Measurements from ENCODE around the gene SLC17A3. TPM values are rescaled to one million over a fixed set of nuclear protein-coding genes. Genes with fewer than 3 reads are reported as not detected.

Gene SLC17A3
- total RNA-seq, 1 donor from 2014 or later: not detected

DNA sequence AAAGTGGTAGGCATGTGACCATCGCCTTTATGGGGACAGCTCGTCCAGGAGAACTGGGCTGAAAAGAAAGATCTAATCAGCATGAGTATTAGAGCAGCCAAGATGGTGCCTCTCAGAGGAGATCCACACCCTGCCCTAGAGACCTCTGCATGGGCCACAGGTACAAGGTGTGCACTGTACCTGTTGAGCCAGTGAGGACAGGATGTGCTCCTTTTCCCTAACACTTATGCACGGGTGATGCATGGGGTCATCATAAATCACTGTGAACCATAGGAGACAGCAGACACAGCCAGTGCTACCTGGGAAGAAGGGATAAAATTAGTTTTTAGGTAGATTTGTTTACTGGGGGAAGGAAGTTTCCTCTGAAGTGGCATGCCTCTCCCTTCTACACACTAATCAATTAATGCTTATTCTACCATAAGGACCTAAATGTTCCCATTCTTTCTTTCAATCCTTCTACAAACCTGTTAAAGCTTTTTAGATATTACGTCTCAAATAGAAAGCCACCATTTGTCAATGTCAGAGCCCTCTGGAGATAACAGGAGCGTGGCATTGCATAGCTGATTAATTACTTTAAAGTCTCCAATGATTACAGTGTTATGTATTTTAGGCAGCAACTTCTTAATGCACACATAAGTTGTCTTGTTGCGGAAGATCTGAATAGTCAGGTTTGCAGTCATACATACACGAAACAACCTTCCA is 42.9 kb upstream of the SLC17A3 start:
- no peak overlapping the region for H3K4me3 Mint-ChIP-seq (ENCODE audit: unreplicated experiment)
- TF ChIP-seq, protein P1, sequence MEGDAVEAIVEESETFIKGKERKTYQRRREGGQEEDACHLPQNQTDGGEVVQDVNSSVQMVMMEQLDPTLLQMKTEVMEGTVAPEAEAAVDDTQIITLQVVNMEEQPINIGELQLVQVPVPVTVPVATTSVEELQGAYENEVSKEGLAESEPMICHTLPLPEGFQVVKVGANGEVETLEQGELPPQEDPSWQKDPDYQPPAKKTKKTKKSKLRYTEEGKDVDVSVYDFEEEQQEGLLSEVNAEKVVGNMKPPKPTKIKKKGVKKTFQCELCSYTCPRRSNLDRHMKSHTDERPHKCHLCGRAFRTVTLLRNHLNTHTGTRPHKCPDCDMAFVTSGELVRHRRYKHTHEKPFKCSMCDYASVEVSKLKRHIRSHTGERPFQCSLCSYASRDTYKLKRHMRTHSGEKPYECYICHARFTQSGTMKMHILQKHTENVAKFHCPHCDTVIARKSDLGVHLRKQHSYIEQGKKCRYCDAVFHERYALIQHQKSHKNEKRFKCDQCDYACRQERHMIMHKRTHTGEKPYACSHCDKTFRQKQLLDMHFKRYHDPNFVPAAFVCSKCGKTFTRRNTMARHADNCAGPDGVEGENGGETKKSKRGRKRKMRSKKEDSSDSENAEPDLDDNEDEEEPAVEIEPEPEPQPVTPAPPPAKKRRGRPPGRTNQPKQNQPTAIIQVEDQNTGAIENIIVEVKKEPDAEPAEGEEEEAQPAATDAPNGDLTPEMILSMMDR (IDR thresholded peaks at IDR 0.05; ENCODE audit: partially characterized antibody, unreplicated experiment): no peak
- H3K36me3 Mint-ChIP-seq (ENCODE audit: unreplicated experiment): no peaks in the 10 kb centered on the region
- no peak overlapping the region for H3K27ac Mint-ChIP-seq (ENCODE audit: unreplicated experiment)
- no peaks in the 10 kb centered on the region for H3K4me1 Mint-ChIP-seq (ENCODE audit: low read depth, unreplicated experiment)
- no peaks in the 10 kb centered on the region for H3K9me3 Mint-ChIP-seq (ENCODE audit: unreplicated experiment)
- DNase-seq: no peak
- no peaks in the 10 kb centered on the region for H3K27me3 Mint-ChIP-seq (ENCODE audit: unreplicated experiment)

DNA sequence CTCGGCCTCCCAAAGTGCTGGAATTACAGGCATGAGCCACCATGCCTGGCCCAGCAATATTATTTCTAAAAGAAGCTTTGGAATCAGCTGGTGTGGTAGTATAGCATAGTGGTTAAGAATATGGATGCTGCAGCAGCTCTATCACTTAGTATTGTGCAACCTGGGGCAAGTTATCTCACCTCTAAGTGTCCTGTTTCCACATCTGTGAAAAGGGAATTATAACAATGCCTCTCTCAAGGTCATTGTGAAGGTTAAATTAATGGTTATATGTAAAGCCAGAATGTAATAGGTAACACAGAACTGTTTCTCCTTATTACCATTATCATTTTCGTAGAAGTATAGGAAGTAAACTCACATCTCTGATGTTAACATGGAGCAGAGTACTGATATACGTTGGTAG is 42.3 kb upstream of the SLC17A3 start:
- H3K36me3 Mint-ChIP-seq (ENCODE audit: unreplicated experiment): no peaks in the 10 kb centered on the region

DNA sequence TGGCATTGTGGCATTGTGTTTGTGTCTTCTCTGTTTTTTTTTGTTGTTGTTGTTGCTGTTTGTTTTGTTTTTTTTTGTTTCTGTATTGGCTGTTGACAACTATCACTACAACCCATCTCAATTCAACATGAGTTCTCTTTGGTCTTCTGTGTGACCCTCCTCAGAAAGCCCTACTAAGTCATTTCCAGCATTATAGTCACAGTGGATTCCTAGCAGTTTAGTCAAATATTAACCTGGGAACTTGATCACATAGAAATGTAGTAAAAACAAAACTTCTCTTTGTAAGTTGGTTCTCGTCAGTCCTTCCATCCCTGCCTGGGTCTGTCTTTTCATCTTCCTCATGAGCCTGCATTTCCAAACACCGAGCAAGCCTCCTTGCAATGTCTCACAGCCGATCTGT is 39.7 kb upstream of the SLC17A3 start:
- TF ChIP-seq, protein P1 (IDR thresholded peaks at IDR 0.05; ENCODE audit: partially characterized antibody, unreplicated experiment): no peak
- H3K36me3 Mint-ChIP-seq (ENCODE audit: unreplicated experiment): no peaks in the 10 kb centered on the region

More for the DNA sequence above, 42.3 kb upstream of the SLC17A3 start:
- Mint-ChIP-seq H3K4me1 (ENCODE audit: low read depth, unreplicated experiment) (no peaks in the 10 kb centered on the region), H3K4me3 (ENCODE audit: unreplicated experiment) (no peak overlapping the region), H3K27ac (ENCODE audit: unreplicated experiment) (no peak overlapping the region), H3K27me3 (ENCODE audit: unreplicated experiment) (no peaks in the 10 kb centered on the region), H3K9me3 (ENCODE audit: unreplicated experiment) (no peaks in the 10 kb centered on the region)
- DNase-seq: no peak
- TF ChIP-seq, protein P1 (IDR thresholded peaks at IDR 0.05; ENCODE audit: partially characterized antibody, unreplicated experiment): no peak

DNA sequence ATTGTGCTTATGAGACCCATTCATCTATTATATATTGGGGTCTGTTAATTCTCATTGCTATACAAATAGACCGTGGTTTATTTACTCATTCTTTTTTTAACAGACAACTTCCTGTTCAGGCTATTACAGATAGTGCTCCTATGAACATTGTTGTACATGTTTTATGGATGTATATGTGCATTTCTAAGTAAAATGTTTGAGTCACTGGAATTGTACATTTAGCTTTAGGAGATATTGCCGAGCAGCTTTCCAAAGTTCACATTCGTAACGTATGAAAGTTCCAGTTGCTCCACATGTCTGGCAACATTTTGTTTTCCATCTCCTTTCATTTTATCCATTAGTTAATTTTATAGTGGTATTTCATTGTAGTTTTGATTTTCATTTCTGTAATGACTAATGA is 37.3 kb upstream of the SLC17A3 start:
- no peaks in the 10 kb centered on the region for H3K36me3 Mint-ChIP-seq (ENCODE audit: unreplicated experiment)
- no peak overlapping the region for H3K27ac Mint-ChIP-seq (ENCODE audit: unreplicated experiment)
- no peak overlapping the region for H3K4me3 Mint-ChIP-seq (ENCODE audit: unreplicated experiment)
- no peaks in the 10 kb centered on the region for H3K27me3 Mint-ChIP-seq (ENCODE audit: unreplicated experiment)
- TF ChIP-seq, protein P1 (IDR thresholded peaks at IDR 0.05; ENCODE audit: partially characterized antibody, unreplicated experiment): no peak
- no peaks in the 10 kb centered on the region for H3K9me3 Mint-ChIP-seq (ENCODE audit: unreplicated experiment)
- H3K4me1 Mint-ChIP-seq (ENCODE audit: low read depth, unreplicated experiment): no peaks in the 10 kb centered on the region
- no peak for DNase-seq

More for the DNA sequence above, 39.7 kb upstream of the SLC17A3 start:
- Mint-ChIP-seq H3K27me3 (ENCODE audit: unreplicated experiment) (no peaks in the 10 kb centered on the region), H3K4me1 (ENCODE audit: low read depth, unreplicated experiment) (no peaks in the 10 kb centered on the region), H3K4me3 (ENCODE audit: unreplicated experiment) (no peak overlapping the region), H3K27ac (ENCODE audit: unreplicated experiment) (no peak overlapping the region), H3K9me3 (ENCODE audit: unreplicated experiment) (no peaks in the 10 kb centered on the region)
- no peak for DNase-seq

DNA sequence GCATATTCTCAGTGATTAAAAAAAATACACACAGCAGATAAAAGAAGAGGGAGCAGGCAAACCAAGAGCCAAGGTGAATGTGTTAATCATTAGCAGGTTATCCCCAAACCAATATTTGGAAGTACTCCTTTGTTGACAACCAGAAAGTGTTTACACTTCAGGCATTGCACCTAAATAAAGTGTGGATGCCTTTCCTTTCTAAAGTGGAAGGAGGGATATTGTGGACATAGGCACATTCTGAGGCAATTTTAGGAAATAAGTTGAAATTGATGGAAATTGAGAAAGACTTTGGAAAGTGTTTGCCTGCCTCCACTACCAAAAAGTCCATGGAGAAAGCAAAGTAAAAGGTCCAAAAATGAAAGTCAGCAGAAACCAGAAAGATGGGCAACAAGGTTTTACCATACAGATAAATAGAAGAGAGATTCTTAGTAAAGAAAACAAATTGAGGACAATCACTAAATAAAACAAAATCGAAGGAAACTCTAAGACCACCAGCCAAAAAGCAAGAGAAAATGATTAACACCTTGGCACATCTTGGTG is 33.5 kb upstream of the SLC17A3 start:
- Mint-ChIP-seq H3K4me3 (ENCODE audit: unreplicated experiment) (no peak overlapping the region), H3K27me3 (ENCODE audit: unreplicated experiment) (no peaks in the 10 kb centered on the region)
- TF ChIP-seq, protein P1 (IDR thresholded peaks at IDR 0.05; ENCODE audit: partially characterized antibody, unreplicated experiment): no peak

More for the DNA sequence above, 33.5 kb upstream of the SLC17A3 start:
- Mint-ChIP-seq H3K4me1 (ENCODE audit: low read depth, unreplicated experiment) (no peaks in the 10 kb centered on the region), H3K27ac (ENCODE audit: unreplicated experiment) (no peak overlapping the region), H3K9me3 (ENCODE audit: unreplicated experiment) (no peaks in the 10 kb centered on the region), H3K36me3 (ENCODE audit: unreplicated experiment) (no peaks in the 10 kb centered on the region)
- no peak for DNase-seq

Measured in glutamatergic neuron (in vitro differentiated cells).